GM12864 (cell line): ENCODE results near the gene SUMO1.

Experiments used
- DNase-seq: peaks from one replicate; pipeline ENCODE4 v3.0.0-alpha.2; 2011; ENCODE audit warnings: low read depth
- H3K4me3 ChIP-seq: 2 replicates; pipeline ENCODE4 v1.5.1; 2011; ENCODE audit warnings: mild to moderate bottlenecking, low read depth, low read length, control low read depth
- CTCF ChIP-seq: IDR thresholded peaks from 2 replicates; pipeline ENCODE4 v1.5.1; 2011; ENCODE audit warnings: low read depth, mild to moderate bottlenecking, moderate library complexity, low read length, control low read depth, inconsistent platforms; ENCODE audit errors: missing control alignments

SUMO1 gene

GRCh38 chr2:202221873-202222272 is 16.5 kb downstream of the SUMO1 start:
- H3K4me3 ChIP-seq: no peak overlapping the region
- TF ChIP-seq CTCF: no peak
- DNase-seq: no peak

GRCh38 chr2:202215179-202215578 is 23.2 kb downstream of the SUMO1 start:
- TF ChIP-seq CTCF: no peak
- H3K4me3 ChIP-seq: no peak overlapping the region
- no peak for DNase-seq

- DNase-seq: no peak
- no peak for TF ChIP-seq CTCF
These were observed 29.9 kb downstream of the SUMO1 start for GRCh38 chr2:202208526-202208925.

GRCh38 chr2:202204855-202205254 is 33.5 kb downstream of the SUMO1 start:
- TF ChIP-seq CTCF: no peak
- DNase-seq: no peak
- H3K4me3 ChIP-seq: no peak overlapping the region

More at GRCh38 chr2:202208526-202208925, 29.9 kb downstream of the SUMO1 start:
- H3K4me3 ChIP-seq: no peak overlapping the region

GRCh38 chr2:202203348-202203747 is 35.0 kb downstream of the SUMO1 start:
- DNase-seq: no peak
- no peak overlapping the region for H3K4me3 ChIP-seq
- no peak for TF ChIP-seq CTCF

GRCh38 chr2:202201220-202202160 is 36.9 kb downstream of the SUMO1 start:
- no peak overlapping the region for H3K4me3 ChIP-seq
- no peak for DNase-seq
- no peak for TF ChIP-seq CTCF

GRCh38 chr2:202196727-202197126 is 41.7 kb downstream of the SUMO1 start:
- no peak for DNase-seq
- no peak overlapping the region for H3K4me3 ChIP-seq
- TF ChIP-seq CTCF: no peak
